Measurements from ENCODE around the gene MPDZ.

MPDZ gene

DNA sequence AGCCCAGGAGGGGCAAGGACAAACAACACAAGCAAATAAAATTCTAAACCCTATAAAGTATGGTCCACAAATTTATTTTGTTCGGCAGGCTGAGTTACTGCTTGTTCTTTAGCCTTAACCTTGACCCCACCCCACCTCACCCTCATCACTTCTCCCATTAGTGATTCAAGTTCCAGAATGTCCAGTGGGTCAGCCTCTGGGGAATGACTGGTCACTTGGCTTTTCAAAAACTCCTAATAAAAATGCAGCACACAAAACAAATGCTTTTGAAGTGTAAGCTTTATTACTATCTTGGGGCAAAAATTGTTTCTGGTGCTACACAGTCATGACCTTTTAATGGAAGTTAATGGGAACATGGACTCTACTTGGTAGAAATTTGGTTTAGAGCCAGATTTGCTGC, 142.1 kb downstream of the MPDZ start:
- no peak for DNase-seq

GRCh38 chr9:13131991-13132390, 147.5 kb downstream of the MPDZ start:
- no peak for DNase-seq

GRCh38 chr9:13131416-13131815, 148.1 kb downstream of the MPDZ start:
- no peak for DNase-seq

- no peak for DNase-seq
Measured at GRCh38 chr9:13128266-13128860, 151.1 kb downstream of the MPDZ start.

DNA sequence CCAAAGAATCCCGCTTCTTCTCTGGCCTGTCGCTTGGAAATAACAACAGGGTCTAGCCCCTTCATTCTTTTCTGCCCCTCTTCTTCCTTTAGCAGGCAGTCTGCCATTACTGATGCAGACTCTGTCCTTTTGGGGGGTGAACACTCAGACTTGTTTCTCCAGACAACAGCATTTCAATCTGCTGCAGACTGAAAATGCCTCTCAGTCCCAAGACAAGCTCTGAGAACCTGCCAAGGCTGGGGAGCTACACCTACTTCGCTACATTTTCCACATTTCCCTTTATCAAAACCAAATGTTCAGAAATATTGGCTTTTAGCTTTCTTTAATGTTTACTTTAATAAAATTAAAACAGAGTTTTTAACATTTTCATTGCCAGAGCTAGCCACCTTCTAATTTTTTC, 152.4 kb downstream of the MPDZ start:
- DNase-seq: no peak

GRCh38 chr9:13125261-13125660, 154.2 kb downstream of the MPDZ start:
- no peak for DNase-seq

- no peak for DNase-seq
Measured at GRCh38 chr9:13122756-13123369, 156.6 kb downstream of the MPDZ start.

DNA sequence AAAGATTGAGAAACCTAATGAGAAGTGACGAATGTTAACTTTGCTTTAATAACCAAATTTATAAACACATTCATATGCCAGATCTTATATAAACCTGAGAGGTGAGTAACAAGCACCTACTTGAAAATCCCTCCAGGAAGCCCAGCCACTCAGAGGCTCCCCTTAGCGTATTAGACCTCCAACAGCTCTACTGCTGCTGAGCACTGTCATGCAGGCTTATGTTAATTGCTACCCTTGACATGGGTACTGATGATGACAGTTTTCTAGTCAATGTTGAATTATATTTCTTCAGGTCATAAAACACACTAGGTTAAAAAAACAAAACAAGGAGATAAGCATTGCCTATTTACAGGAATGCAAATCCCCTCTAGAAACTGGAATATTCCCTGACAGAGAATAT, 161.2 kb downstream of the MPDZ start:
- no peak for DNase-seq

DNA sequence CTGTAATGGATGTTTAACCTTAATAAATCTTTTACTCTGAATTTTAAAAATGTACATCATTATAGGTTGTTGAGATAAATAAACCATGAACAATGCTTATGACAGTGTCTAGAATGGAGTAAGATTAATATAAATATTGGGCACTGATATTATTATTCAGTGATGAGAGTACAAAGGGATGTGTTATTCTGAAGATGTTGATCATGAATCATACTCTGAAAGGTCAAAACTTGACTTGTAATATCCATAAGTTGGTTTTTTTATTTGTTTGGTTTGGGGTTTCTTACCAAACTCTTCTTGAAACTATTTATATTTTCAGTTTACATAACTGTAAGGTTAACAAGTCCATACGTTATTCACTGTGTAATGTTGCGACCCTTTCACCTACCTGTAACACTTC, 163.2 kb downstream of the MPDZ start:
- no peak for DNase-seq

GRCh38 chr9:13113751-13114150, 165.7 kb downstream of the MPDZ start:
- DNase-seq: no peak

DNA sequence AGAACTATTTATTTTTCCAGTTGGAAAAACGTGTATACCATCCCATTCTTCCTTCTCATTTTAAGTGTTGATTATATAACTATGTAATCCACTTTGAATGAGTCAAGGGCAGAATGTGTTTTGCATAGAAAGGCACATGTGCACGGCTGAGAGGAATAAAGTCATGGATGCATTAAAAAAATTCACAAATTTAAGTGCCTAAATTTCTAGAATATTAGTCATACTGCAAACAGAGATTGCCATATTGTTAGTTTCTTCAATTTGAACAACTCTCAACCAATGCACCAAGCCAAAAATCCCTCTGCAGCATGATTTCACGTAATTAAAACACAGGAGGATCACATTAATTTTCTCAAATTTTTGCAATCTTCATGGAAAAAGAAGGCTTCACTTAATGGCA, 166.3 kb downstream of the MPDZ start:
- DNase-seq: no peak

DNA sequence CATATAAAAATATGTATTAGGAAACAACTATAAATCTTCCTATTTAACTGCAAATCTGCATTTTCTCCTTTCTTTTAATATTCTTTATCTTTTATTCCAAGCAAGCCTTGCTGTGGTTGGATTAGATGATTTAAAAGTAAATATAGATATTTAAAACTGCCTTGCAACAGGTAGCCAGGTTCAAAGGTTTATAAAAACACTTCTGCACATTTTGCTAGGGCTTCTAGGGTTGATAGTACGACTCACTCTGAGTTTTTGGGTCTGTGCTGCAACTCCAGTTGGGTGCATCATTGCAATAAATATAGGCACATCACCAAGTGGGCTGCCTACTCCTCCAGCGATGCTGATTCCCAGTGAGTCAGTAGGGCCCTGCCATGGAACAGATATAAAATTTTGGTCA, 167.7 kb downstream of the MPDZ start:
- DNase-seq: no peak

DNA sequence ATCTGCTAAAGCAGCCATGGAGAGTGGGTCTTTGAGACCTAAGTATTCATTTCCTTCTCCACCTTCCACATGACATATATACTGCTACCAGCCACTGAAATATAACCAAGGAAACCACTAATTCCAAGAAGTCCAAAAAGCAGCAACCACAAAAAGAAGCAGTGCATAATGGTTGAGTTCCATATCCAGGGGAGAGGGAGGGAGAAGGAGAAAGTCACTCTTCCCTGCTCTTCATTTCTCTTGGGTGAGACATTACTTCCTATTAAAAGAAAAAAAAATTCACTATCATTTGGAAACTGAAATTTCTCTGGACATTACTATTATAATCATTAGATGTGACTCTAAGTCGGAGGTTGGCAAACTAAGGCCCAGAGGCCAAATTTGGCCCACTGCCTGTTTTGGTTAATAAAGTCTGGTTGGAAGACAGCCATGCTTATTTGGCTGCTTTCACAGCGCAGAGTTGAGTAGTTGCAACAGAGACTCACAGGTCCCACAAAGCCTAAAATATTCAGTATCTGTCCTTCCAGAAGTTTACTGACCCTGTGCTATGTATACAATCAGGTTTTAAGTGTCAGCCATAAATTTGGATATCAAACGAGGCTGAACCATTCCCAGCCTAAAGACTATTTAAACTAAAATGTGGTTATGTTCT, 168.6 kb downstream of the MPDZ start:
- DNase-seq: no peak

- DNase-seq: no peak
Measured at GRCh38 chr9:13109781-13110180, 169.7 kb downstream of the MPDZ start.

- no peak for DNase-seq
Measured at GRCh38 chr9:13107008-13107407, 172.5 kb downstream of the MPDZ start.

DNA sequence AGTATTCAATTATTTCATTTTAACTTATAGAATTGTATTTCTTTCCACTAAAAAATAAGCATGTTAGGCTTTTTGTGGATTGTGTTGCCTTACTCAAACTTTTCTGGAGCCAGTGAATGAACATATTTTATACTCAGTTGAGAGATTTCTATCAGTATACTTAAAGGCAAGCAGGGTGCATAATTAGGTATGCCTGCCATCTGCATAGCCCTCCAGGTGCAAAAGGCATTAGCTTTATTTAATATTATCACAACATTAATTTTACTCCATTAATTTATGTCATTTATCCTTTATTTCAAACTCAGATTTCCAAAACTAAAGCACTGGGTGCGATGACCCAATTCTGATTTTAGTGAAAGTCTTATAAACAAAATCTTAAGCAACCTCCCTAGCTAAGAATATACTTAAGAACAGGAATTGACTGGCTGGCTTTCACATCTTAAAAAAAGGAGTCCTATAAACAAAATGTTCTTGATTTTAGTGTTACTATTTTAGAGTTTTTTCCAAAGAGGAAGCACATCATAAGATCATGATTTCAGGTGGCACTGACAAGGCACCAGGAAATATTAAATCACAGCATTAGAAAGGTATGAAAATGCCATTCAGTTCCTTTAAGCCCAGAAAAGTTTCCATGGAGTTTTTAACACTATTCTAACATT, 178.4 kb downstream of the MPDZ start:
- DNase-seq: no peak

DNA sequence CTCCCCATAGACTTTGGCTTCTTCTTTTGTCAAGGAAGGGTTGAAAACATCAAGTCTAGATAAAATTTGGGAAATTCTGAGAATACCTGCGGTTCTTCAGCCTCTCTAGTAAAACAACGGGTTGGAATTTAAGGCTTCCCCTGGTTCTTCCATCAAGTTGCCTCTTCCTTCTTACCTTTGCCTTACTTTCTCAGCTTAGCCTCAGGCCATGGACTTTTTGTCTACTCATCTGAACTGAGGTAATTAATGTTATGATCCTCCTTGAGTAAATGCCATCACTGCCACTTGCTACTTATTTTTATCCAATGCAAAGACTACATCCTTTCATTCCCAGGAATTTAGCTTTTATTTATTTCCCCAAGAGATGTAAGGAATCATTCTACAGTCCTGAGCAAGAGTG, 184.4 kb downstream of the MPDZ start:
- no peak for DNase-seq

GRCh38 chr9:13090628-13091027, 188.9 kb downstream of the MPDZ start:
- DNase-seq: no peak

DNA sequence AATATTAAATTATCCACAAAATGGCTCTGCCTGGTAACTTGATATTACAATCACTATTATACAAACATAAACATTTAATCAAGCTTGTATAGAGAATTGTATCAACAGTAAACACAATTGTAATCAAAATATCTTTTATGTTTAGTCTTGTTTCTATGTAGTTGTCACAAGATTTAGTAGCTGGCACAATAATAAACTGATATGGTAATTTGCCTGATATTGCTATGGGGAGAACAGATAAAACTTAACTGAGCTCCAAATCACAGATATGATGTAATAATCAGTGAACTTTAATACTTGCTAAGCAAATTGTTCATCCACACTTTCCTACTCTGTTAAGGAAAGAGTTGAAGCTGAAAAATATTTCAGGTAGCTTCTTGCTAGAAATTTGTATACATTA, 189.8 kb downstream of the MPDZ start:
- no peak for DNase-seq

- DNase-seq: no peak
Measured at GRCh38 chr9:13088720-13089427, 190.6 kb downstream of the MPDZ start.

GRCh38 chr9:13083963-13084528, 195.4 kb downstream of the MPDZ start:
- no peak for DNase-seq

GRCh38 chr9:13083366-13083765, 196.1 kb downstream of the MPDZ start:
- no peak for DNase-seq

- no peak for DNase-seq
Measured at GRCh38 chr9:13082796-13083195, 196.7 kb downstream of the MPDZ start.

Data from T1000 (cell line).